HepG2 (cell line): Measurements from ENCODE around the gene DNPEP. TPM values are rescaled to one million over a fixed set of nuclear protein-coding genes. Genes with fewer than 3 reads are reported as not detected.

Experiments used
- ATAC-seq: fragments of 200-7000 bp; cut with Tn5 transposase; 3 replicates; pipeline ENCODE4 v1.9.1; 2020; ENCODE audit warnings: mild to moderate bottlenecking, moderate library complexity
- BruUV-seq: library from RNA; stranded (reverse); fragments of 400-500 nt; replicated peaks from 2 replicates; lab custom pipeline; 2021; lab: Mats Ljungman, UMichigan
- CTCF ChIA-PET: fragments of 300-600 bp; formaldehyde crosslinking; extraction: SDS; loops from one replicate; lab custom pipeline; 2021; ENCODE audit warnings: low total read pairs, inconsistent platforms, low intra/inter-chr PET ratio; lab: Yijun Ruan, JAX
- POLR2A ChIA-PET: fragments of 350-600 bp; sonication (Branson Sonifier 250); formaldehyde crosslinking; loops from one replicate; lab custom pipeline; 2020; ENCODE audit warnings: antibody characterized with exemption, inconsistent platforms; lab: Yijun Ruan, JAX
- DNase-seq: peaks from one replicate; pipeline ENCODE4 v3.0.0-alpha.2; 2015; ENCODE audit warnings: low spot score
- FAIRE-seq: peaks from 3 replicates; lab custom pipeline; 2011; peaks lifted over from hg19 to GRCh38; lab: Jason Lieb, UNC
- H2AFZ ChIP-seq: one replicate; pipeline ENCODE4 v1.6.1; 2011; ENCODE audit warnings: low read length, inconsistent platforms
- H3K27ac ChIP-seq: fragments of 300-600 bp; 3 replicates; pipeline ENCODE4 v1.8.0; 2011; ENCODE audit warnings: mixed run types, mild to moderate bottlenecking, mixed read lengths, low read length, inconsistent platforms; ENCODE audit not compliant: insufficient read depth; ENCODE audit errors: extremely low read length
- H3K27me3 ChIP-seq, 2 experiments: fragments of 200-600 bp in 1 of 2; 2 replicates in 1 of 2; 3 replicates in 1 of 2; pipeline versions ENCODE4 v1.6.0 to v1.8.0; 2011; ENCODE audit warnings: low read length in 2 of 2, mild to moderate bottlenecking in 2 of 2, moderate library complexity in 2 of 2, inconsistent platforms in 1 of 2; ENCODE audit not compliant: insufficient read depth in 2 of 2, control insufficient read depth in 1 of 2
- H3K36me3 ChIP-seq, 2 experiments: fragments of 200-600 bp in 1 of 2; replicated peaks in 1 of 2; 2 replicates in 1 of 2; 3 replicates in 1 of 2; pipeline versions ENCODE4 v1.5.1 to v1.8.0; 2011; ENCODE audit warnings: low read length in 2 of 2, inconsistent platforms in 1 of 2; ENCODE audit not compliant: insufficient read depth in 2 of 2, control insufficient read depth in 1 of 2
- H3K4me1 ChIP-seq: 2 replicates; pipeline ENCODE4 v1.5.1; 2012; ENCODE audit warnings: low read length, inconsistent platforms; ENCODE audit not compliant: insufficient read depth
- H3K4me2 ChIP-seq: 2 replicates; pipeline ENCODE4 v1.6.0; 2011; ENCODE audit warnings: low read depth, low read length, inconsistent platforms
- H3K4me3 ChIP-seq, 3 experiments: fragments of 200-600 bp in 1 of 3; sonication (generic), shearing (Covaris generic) in 1 of 3; replicated peaks in 1 of 3; 2 replicates each; pipeline ENCODE4 v1.5.1; 2011 to 2016; ENCODE audit warnings: low read length in 3 of 3, inconsistent platforms in 2 of 3, low read depth in 2 of 3, mild to moderate bottlenecking in 2 of 3, control low read depth in 1 of 3, mixed read lengths in 1 of 3; ENCODE audit not compliant: insufficient read depth in 1 of 3
- H3K79me2 ChIP-seq: one replicate; pipeline ENCODE4 v1.6.1; 2011; ENCODE audit warnings: low read length, inconsistent platforms; ENCODE audit not compliant: insufficient read depth
- H3K9ac ChIP-seq: 2 replicates; pipeline ENCODE4 v1.6.0; 2011; ENCODE audit warnings: mild to moderate bottlenecking, low read depth, low read length, inconsistent platforms; ENCODE audit not compliant: insufficient read depth
- H3K9me3 ChIP-seq: 2 replicates; pipeline ENCODE4 v1.5.1; 2012; ENCODE audit warnings: mild to moderate bottlenecking, low read length
- H4K20me1 ChIP-seq: 2 replicates; pipeline ENCODE4 v1.6.0; 2011; ENCODE audit warnings: inconsistent platforms, mild to moderate bottlenecking, low read length, moderate library complexity; ENCODE audit not compliant: insufficient read depth
- AKAP8 ChIP-seq: sonication (generic); formaldehyde crosslinking; IDR thresholded peaks from 2 replicates; pipeline ENCODE4 v1.5.1; 2020; ENCODE audit warnings: mild to moderate bottlenecking, missing genetic modification reagents
- ARID2 ChIP-seq: sonication (generic); formaldehyde crosslinking; IDR thresholded peaks from 2 replicates; pipeline ENCODE4 v1.8.1; 2022; ENCODE audit warnings: mild to moderate bottlenecking, missing genetic modification reagents, borderline replicate concordance
- HNRNPK ChIP-seq: fragments of 200-400 bp; formaldehyde crosslinking; IDR thresholded peaks from 2 replicates; pipeline ENCODE4 v1.6.1; 2018; ENCODE audit warnings: low read length, low read depth, moderate library complexity, mild to moderate bottlenecking; ENCODE audit not compliant: poor library complexity, severe bottlenecking
- HOXD1 ChIP-seq: sonication (generic); formaldehyde crosslinking; IDR thresholded peaks from 2 replicates; pipeline ENCODE4 v1.5.0; 2020; ENCODE audit warnings: missing genetic modification reagents
- IRF2 ChIP-seq: IDR thresholded peaks from 2 replicates; pipeline ENCODE4 v1.6.1; 2018; ENCODE audit warnings: missing genetic modification reagents, missing compliant biosample characterization
- ISL2 ChIP-seq: sonication (generic); formaldehyde crosslinking; IDR thresholded peaks from 2 replicates; pipeline ENCODE4 v1.5.0; 2020; ENCODE audit warnings: missing genetic modification reagents
- MTERF4 ChIP-seq: sonication (generic); formaldehyde crosslinking; IDR thresholded peaks from 2 replicates; pipeline ENCODE4 v1.8.0; 2023; ENCODE audit warnings: mild to moderate bottlenecking, missing genetic modification reagents
- PAXIP1 ChIP-seq: sonication (generic); formaldehyde crosslinking; conservative IDR thresholded peaks from 2 replicates; pipeline ENCODE4 v1.4.0; 2020; ENCODE audit warnings: mild to moderate bottlenecking, missing genetic modification reagents, moderate library complexity
- PLSCR1 ChIP-seq: sonication (generic); formaldehyde crosslinking; IDR thresholded peaks from 2 replicates; pipeline ENCODE4 v1.5.0; 2020; ENCODE audit warnings: missing genetic modification reagents, mild to moderate bottlenecking, borderline replicate concordance
- RFXAP ChIP-seq: sonication (generic); formaldehyde crosslinking; IDR thresholded peaks from 2 replicates; pipeline ENCODE4 v1.4.0; 2020; ENCODE audit warnings: missing genetic modification reagents, borderline replicate concordance
- SMC3 ChIP-seq: IDR thresholded peaks from 2 replicates; pipeline ENCODE4 v1.6.1; 2011; ENCODE audit warnings: low read length, improper control_type of control experiment
- TCF7 ChIP-seq: sonication (generic); IDR thresholded peaks from 2 replicates; pipeline ENCODE4 v1.6.1; 2016; ENCODE audit warnings: antibody characterized with exemption, low read depth
- ZBTB3 ChIP-seq: sonication (generic); formaldehyde crosslinking; IDR thresholded peaks from 2 replicates; pipeline ENCODE4 v1.4.0; 2020; ENCODE audit warnings: low read depth, mild to moderate bottlenecking, moderate library complexity, missing genetic modification reagents, borderline replicate concordance
- ZNF256 ChIP-seq: sonication (generic); formaldehyde crosslinking; conservative IDR thresholded peaks from 2 replicates; pipeline ENCODE4 v1.4.0; 2020; ENCODE audit warnings: missing genetic modification reagents
- ZNF737 ChIP-seq: sonication (generic); formaldehyde crosslinking; IDR thresholded peaks from 2 replicates; pipeline ENCODE4 v1.5.0; 2020; ENCODE audit warnings: missing genetic modification reagents, mild to moderate bottlenecking, borderline replicate concordance
- ZNF775 ChIP-seq: sonication (generic); formaldehyde crosslinking; IDR thresholded peaks from 2 replicates; pipeline ENCODE4 v1.4.0; 2020; ENCODE audit warnings: missing genetic modification reagents, mild to moderate bottlenecking, moderate library complexity, borderline replicate concordance
- WGBS: methylation state at CpG from one replicate; pipeline ENCODE4 v1.1.6; 2017; ENCODE audit warnings: low lambda C conversion rate; 5-methylcytosine and 5-hydroxymethylcytosine counted together
- in situ Hi-C: cut with HindIII; loops from 2 replicates; pipeline ENCODE4 v1.10.0; 2017; ENCODE audit warnings: low pct_unique_long_range_greater_than_20kb; ENCODE audit not compliant: extremely low pct_ligation_motif_present
- intact Hi-C: fragments of 100-400 bp; cut with micrococcal nuclease; formaldehyde crosslinking; loops from one replicate; pipeline ENCODE4 v1.10.0; 2022; ENCODE audit not compliant: unreplicated experiment
- polyA plus RNA-seq, 8 experiments: library from polyadenylated mRNA; depleted of rRNA in 3 of 8; stranded (reverse) in 7 of 8; unstranded in 1 of 8; fragments of >200 nt; fragmentation: Illumina TruSeq in 4 of 8; extraction: Trizol in 4 of 8; gene quantifications; 2 replicates each; pipeline versions ENCODE4 v1.2.1 to v1.2.3, GENCODE V29; 2011 to 2016; ENCODE audit warnings: low read depth in 4 of 8, missing spikeins in 1 of 8, mixed read lengths in 1 of 8; ENCODE audit not compliant: insufficient read depth in 1 of 8
- total RNA-seq, 5 experiments: library from RNA; depleted of rRNA; stranded (reverse); fragments of >200 nt; fragmentation: Illumina TruSeq; extraction: Trizol; gene quantifications; 2 replicates each; pipeline ENCODE4 v1.2.3, GENCODE V29; 2016; ENCODE audit warnings: low read depth in 1 of 5

DNPEP gene
- total and polyA plus RNA-seq, 2 of the 13 experiments (the other 11 are each of a cell fraction or from before 2014, with no cell fraction given), result 104 to 109 TPM

GRCh38 chr2:219352448-219353023 is 35.2 kb downstream of the DNPEP start (continued):
- no peak for TF ChIP-seq ISL2 (CRISPR knock-in tag)
- TF ChIP-seq ZNF737 (CRISPR knock-in tag), result no peak
- peak; percentile 66; the same call in 1 of the 2 replicates for TF ChIP-seq SMC3
- TF ChIP-seq ARID2, result no peak
- TF ChIP-seq PAXIP1 (CRISPR knock-in tag), result no peak
- TF ChIP-seq, all 625 proteins: peak for 13

- Histone ChIP-seq H3K27me3 (peaks cover 0 to 59% of the 10 kb centered on the region in 2 experiments; a peak in 3 of 5 replicates), H3K27ac (no peak overlapping the region), H3K4me2 (no peak overlapping the region), H3K9ac (no peak overlapping the region), H3K9me3 (no peaks in the 10 kb centered on the region), H3K4me1 (no peaks in the 10 kb centered on the region), H2AFZ (no peak overlapping the region), H4K20me1 (no peaks in the 10 kb centered on the region), H3K4me3 (no peak overlapping the region), H3K79me2 (no peaks in the 10 kb centered on the region), H3K36me3 (no peaks in the 10 kb centered on the region)
- in situ Hi-C loops (no loop called here), intact Hi-C loops (no loop called here)
- DNase-seq (no peak), ATAC-seq (no peak), FAIRE-seq (no peak)
- ChIA-PET CTCF (no interaction called here), POLR2A (interaction anchor here (1.0 kb wide), 1 partner anchor 37 kb away, joined by 3 read pairs; the partner anchor contains the start of gene DNPEP)
- WGBS, result 5% methylated on average over 4 of the region's 4 CpGs
- no TSS peak for BruUV-seq
- TF ChIP-seq HOXD1 (CRISPR knock-in tag), result no peak
- no peak for TF ChIP-seq HNRNPK
- TF ChIP-seq IRF2 (CRISPR knock-in tag), result no peak
- no peak for TF ChIP-seq MTERF4 (CRISPR knock-in tag)
- TF ChIP-seq AKAP8 (CRISPR knock-in tag), result no peak
- TF ChIP-seq ZBTB3, result no peak
- TF ChIP-seq TCF7, result no peak
- no peak for TF ChIP-seq ZNF775 (CRISPR knock-in tag)
- TF ChIP-seq PLSCR1 (CRISPR knock-in tag), result no peak
- TF ChIP-seq ZNF256 (CRISPR knock-in tag), result no peak
- TF ChIP-seq RFXAP (CRISPR knock-in tag), result no peak
Measured at GRCh38 chr2:219350710-219351221, 36.9 kb downstream of the DNPEP start.
